Dendritic cell treated with granulocyte-macrophage colony-stimulating factor and Interleukin-4, amounts not matched to agents 40 ng/mL and 50 ng/mL, for 4 days (primary cell): ENCODE measurements around the gene FCN3.
A peak's percentile ranks its signal among the peaks of the same experiment; 100 is the strongest.
"Not testable (repeated sequence)": the region's sequence is repeated elsewhere in the genome, so short reads cannot be mapped to it uniquely, and the experiment has no call there.

ENCODE experiments used
- H3K27ac Mint-ChIP-seq: one replicate; pipeline ENCODE4 v1.8.0; 2022; ENCODE audit warnings: mild to moderate bottlenecking, mixed read lengths
- H3K27me3 Mint-ChIP-seq: one replicate; pipeline ENCODE4 v1.8.0; 2022; ENCODE audit warnings: mild to moderate bottlenecking, mixed read lengths
- H3K36me3 Mint-ChIP-seq: one replicate; pipeline ENCODE4 v1.8.0; 2022; ENCODE audit warnings: low read depth, mixed read lengths
- H3K4me1 Mint-ChIP-seq: one replicate; pipeline ENCODE4 v1.8.0; 2022; ENCODE audit warnings: low read depth, mixed read lengths
- H3K4me3 Mint-ChIP-seq: one replicate; pipeline ENCODE4 v1.8.0; 2022; ENCODE audit warnings: mild to moderate bottlenecking, moderate library complexity, mixed read lengths
- H3K9me3 Mint-ChIP-seq: one replicate; pipeline ENCODE4 v1.8.0; 2022; ENCODE audit warnings: mixed read lengths
- intact Hi-C: fragments of 100-400 bp; cut with micrococcal nuclease; formaldehyde crosslinking; loops from one replicate; pipeline ENCODE4 v1.15.0; 2022

Gene FCN3

DNA sequence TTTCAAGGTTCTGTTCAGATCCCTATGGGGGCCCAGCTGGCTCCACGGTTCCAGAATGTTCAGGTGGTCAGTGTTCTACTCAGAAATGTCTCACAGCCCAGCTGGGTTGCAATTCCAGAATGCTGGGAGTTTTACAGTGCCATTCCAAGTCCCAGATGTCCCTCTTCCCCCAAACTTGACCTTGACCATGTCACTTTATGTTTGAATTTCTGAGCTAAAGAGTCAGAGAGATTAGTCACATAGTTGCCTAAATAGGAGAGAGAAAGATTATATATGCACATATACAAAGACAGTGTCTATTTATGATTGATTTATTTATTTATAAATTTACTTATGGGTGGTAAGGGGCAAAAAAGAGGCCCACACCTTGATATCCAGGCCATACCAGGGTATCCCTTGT is 20.3 kb upstream of the FCN3 start:
- intact Hi-C loops = loop anchor here (1.0 kb wide), 1 partner anchor 94 kb away; no protein-coding TSS in a partner anchor
- H3K4me1 Mint-ChIP-seq = peaks cover 25% of the 10 kb centered on the region
- peaks cover 29% of the 10 kb centered on the region for H3K27me3 Mint-ChIP-seq
- H3K4me3 Mint-ChIP-seq = no peak overlapping the region
- no peaks in the 10 kb centered on the region for H3K9me3 Mint-ChIP-seq
- H3K27ac Mint-ChIP-seq = no peak overlapping the region
- H3K36me3 Mint-ChIP-seq = no peaks in the 10 kb centered on the region

DNA sequence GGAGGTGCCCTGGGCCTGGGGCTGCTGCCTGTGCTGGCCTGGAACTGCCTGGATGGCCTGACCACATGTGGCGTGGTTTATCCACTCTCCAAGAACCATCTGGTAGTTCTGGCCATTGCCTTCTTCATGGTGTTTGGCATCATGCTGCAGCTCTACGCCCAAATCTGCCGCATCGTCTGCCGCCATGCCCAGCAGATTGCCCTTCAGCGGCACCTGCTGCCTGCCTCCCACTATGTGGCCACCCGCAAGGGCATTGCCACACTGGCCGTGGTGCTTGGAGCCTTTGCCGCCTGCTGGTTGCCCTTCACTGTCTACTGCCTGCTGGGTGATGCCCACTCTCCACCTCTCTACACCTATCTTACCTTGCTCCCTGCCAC is 19.6 kb upstream of the FCN3 start:
- H3K27ac Mint-ChIP-seq = no peak overlapping the region
- H3K9me3 Mint-ChIP-seq = no peaks in the 10 kb centered on the region
- intact Hi-C loops = no loop called here
- no peaks in the 10 kb centered on the region for H3K36me3 Mint-ChIP-seq
- peaks cover 25% of the 10 kb centered on the region for H3K4me1 Mint-ChIP-seq
- H3K27me3 Mint-ChIP-seq = peaks cover 35% of the 10 kb centered on the region
- H3K4me3 Mint-ChIP-seq = no peak overlapping the region

DNA sequence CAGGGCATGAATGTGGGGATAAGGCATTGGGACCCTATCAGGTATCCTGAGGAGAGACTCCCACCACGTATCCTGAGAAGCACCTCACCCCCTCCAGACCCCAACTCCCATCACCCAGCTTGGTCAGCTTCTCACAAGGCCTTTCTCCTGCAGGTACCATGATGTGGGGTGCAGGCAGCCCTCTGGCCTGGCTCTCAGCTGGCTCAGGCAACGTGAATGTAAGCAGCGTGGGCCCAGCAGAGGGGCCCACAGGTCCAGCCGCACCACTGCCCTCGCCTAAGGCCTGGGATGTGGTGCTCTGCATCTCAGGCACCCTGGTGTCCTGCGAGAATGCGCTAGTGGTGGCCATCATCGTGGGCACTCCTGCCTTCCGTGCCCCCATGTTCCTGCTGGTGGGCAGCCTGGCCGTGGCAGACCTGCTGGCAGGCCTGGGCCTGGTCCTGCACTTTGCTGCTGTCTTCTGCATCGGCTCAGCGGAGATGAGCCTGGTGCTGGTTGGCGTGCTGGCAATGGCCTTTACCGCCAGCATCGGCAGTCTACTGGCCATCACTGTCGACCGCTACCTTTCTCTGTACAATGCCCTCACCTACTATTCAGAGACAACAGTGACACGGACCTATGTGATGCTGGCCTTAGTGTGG is 19.1 kb upstream of the FCN3 start:
- Mint-ChIP-seq H3K27ac (no peak overlapping the region), H3K36me3 (no peaks in the 10 kb centered on the region), H3K9me3 (no peaks in the 10 kb centered on the region), H3K4me3 (no peak overlapping the region), H3K4me1 (peaks cover 25% of the 10 kb centered on the region), H3K27me3 (peaks cover 35% of the 10 kb centered on the region)
- intact Hi-C loops = no loop called here

DNA sequence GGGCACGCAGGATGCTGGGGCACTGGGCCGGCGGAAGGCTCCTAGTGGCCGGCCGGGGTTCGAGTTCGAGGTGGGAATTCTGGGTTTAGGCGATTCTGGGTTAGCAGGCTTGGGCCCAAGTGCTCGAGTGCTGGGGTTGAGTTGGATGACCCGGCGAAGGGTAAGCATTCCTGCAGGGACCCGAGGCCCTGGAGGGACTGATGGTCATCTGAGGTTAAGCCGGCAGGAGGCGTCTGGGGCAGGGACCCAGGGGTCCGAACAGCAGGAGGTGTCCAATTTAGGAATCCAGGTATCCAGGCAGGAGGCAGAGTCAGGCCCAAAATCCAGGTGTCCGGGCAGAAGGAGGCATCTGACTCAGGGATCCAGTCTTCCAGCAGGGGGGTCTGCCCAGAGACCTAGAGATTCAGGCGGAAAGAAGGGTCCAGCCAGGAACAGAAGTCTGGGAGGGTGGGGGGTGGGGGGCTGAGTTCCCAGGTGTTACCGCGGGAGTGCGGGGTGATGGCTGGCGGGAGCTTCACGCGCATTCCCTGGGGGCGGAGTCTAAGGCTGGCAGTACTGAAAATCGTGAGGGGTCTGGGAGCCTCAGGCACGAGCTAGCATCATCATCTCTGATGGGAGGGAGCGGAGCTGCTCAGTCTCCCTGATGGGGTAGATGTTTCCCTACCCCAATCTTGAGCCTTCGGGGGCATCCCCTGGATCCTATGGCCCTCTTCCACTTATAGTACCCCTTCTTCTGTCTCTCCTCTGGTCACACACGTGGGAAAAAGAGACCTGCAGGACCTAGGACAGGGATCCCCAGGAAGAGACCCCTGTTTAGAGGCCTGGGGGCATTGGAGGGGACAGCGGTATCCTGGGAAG is 18.4 kb upstream of the FCN3 start:
- intact Hi-C loops = loop anchor here (1.0 kb wide), 2 partner anchors 36 to 93 kb away; no protein-coding TSS in a partner anchor
- Mint-ChIP-seq H3K9me3 (no peaks in the 10 kb centered on the region), H3K36me3 (no peaks in the 10 kb centered on the region), H3K4me3 (peak overlapping the region; percentile 76), H3K27ac (peak overlapping the region; percentile 74), H3K27me3 (peaks cover 38% of the 10 kb centered on the region), H3K4me1 (peaks cover 25% of the 10 kb centered on the region)

DNA sequence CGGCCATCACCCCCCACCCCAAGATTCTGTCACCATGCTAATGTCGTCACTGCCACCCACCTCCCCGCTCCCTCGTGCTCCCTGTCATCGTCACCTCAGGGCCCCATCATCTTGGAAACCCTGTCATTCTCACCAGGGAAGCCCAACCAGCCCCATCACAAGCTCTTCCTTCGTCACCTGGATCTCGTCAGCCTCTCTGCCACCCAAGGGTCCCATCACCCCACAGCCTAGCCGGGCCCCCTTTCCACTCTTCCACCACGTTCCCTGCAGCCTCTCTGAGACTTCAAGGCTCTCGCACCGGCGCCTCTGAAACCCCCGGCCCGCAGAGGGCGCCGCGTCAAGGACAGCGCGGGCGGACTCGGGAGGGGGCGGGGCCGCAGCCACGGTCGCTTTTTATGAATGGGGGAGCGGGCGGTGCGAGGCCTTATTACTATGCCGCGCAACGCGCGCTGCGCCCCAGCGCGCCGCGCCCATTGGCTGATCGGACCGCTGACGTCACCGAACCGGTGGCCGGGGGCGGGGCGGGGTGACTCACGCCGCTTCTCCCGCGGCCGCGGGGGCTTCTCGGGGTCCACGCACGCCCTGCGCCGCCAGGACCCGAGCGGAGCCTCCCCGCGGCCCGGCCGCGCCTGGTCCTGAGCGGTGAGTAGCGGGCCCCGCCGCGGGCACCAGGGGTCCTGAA is 17.6 kb upstream of the FCN3 start, which contains the start of gene GPR3:
TSS of gene GPR3 (plus strand) at position 527 of the 682 bp plus-strand sequence. CDS start 1,177 bp downstream, outside the sequence.
- Mint-ChIP-seq H3K27ac (peak within 1 kb of the TSS; percentile 74), H3K36me3 (no peaks in the 10 kb centered on the region), H3K27me3 (peaks cover 38% of the 10 kb centered on the region), H3K9me3 (no peaks in the 10 kb centered on the region), H3K4me1 (peaks cover 25% of the 10 kb centered on the region), H3K4me3 (peak within 1 kb of the TSS; percentile 76)
- intact Hi-C loops = loop anchor here (1.0 kb wide), 2 partner anchors 35 to 92 kb away; no protein-coding TSS in a partner anchor

DNA sequence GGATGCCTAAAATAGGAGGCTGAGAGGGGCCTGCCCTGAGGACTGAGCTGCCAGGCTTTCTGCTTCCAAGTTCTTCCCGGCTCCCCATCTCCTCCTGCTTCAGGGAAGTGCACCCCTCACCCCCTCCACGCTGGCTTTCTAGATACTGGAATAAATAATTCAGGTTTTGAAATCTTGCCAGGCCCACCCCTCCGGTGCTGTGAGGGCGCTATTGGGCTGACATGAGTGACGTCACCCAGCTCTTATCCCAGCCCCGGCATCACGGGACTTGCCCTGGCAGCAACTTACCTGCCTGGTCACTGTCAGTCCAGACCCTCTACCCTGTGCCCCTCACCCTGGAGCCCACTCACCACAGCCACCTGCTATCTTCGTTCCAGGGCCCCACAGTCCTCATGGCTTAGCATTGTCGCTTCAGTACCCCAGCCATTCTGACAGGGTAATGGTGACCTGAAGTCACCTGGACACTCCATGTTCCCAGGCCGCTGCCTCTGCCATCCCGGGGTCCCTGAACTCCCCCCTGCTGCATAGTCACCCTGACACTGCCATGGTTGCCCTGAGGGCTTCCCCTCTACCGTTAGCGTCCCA is 17.0 kb upstream of the FCN3 start:
- Mint-ChIP-seq H3K9me3 (no peaks in the 10 kb centered on the region), H3K27me3 (peaks cover 43% of the 10 kb centered on the region), H3K27ac (peak overlapping the region; percentile 74), H3K36me3 (no peaks in the 10 kb centered on the region), H3K4me3 (peak overlapping the region; percentile 76), H3K4me1 (peaks cover 20% of the 10 kb centered on the region)
- intact Hi-C loops = loop anchor here (1.0 kb wide), 2 partner anchors 34 to 91 kb away; no protein-coding TSS in a partner anchor

DNA sequence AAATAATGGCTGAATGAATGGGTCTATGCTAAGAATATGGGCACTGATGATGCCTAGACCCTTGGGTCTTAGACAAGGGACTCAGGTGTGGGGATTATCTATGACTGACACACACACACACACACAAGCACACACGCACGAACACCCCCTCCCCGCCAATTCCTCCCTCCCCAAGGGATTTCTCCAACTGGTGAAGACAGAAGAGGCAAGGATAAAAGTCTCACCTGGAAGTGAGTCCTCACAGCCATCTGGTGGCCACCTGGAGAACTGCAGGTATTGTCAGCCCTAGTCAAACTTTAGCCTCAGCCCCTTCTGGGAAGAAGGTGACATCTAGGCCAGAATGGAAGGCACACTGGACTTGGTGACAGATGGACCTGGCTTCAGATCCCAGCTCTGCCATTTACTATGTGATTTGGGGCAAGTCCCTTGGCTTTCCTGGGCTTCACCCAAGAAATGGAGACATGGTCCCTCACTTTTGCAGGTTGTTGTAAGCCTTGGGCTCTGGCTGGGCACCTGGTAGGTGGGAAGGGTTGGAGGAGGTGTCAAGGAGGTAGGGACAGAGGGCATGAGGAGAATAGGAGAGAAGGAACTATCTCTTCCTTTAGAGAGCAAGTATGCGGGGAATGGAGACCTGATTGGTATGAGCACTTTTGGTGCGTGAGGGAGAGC is 13.8 kb upstream of the FCN3 start:
- H3K4me1 Mint-ChIP-seq = peaks cover 20% of the 10 kb centered on the region
- no peaks in the 10 kb centered on the region for H3K36me3 Mint-ChIP-seq
- intact Hi-C loops = loop anchor here (1.0 kb wide), 1 partner anchor 31 kb away; no protein-coding TSS in a partner anchor
- no peaks in the 10 kb centered on the region for H3K9me3 Mint-ChIP-seq
- peaks cover 52% of the 10 kb centered on the region for H3K27me3 Mint-ChIP-seq
- no peak overlapping the region for H3K4me3 Mint-ChIP-seq
- H3K27ac Mint-ChIP-seq = no peak overlapping the region

DNA sequence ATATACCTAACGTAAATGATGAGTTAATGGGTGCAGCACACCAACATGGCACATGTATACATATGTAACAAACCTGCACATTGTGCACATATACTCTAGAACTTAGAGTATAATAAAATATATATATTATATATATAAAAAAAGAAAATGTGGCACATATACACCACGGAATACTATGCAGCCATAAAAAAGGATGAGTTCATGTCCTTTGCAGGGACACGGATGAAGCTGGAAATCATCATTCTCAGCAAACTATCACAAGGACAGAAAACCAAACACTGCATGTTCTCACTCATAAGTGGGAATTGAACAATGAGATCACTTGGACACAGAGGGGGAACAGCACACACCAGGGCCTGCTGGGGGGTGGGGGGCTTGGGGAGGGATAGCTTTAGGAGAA is 10.2 kb upstream of the FCN3 start:
- Mint-ChIP-seq H3K27me3 (peaks cover 41% of the 10 kb centered on the region), H3K4me1 (peaks cover 26% of the 10 kb centered on the region)
- H3K4me3 Mint-ChIP-seq, H3K36me3 Mint-ChIP-seq, H3K27ac Mint-ChIP-seq, intact Hi-C loops, H3K9me3 Mint-ChIP-seq: not testable (repeated sequence)

DNA sequence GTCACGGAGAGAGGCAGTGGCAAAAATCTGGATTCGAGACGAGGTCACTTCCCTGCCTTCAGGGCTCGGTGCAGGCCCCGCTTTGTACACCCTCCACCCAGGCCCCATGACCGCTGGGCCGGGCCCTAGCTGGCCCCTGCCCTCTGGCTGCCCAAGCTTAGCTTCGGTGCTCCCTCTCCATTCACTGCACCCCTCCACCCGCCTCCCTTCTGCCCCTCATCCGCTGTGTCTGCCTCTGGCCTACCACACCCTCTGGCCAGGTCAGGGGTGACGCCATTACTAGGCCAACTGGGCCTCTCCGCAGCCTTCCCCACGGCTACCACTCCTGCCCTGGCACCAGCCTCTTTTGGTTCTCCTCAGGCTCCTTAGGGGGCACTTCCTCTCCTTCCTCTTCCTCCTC is 9.0 kb upstream of the FCN3 start:
- H3K4me1 Mint-ChIP-seq = peaks cover 32% of the 10 kb centered on the region
- H3K36me3 Mint-ChIP-seq = no peaks in the 10 kb centered on the region
- peak overlapping the region; percentile 61 for H3K27ac Mint-ChIP-seq
- H3K27me3 Mint-ChIP-seq = peaks cover 36% of the 10 kb centered on the region
- H3K9me3 Mint-ChIP-seq = no peaks in the 10 kb centered on the region
- intact Hi-C loops = no loop called here
- no peak overlapping the region for H3K4me3 Mint-ChIP-seq

DNA sequence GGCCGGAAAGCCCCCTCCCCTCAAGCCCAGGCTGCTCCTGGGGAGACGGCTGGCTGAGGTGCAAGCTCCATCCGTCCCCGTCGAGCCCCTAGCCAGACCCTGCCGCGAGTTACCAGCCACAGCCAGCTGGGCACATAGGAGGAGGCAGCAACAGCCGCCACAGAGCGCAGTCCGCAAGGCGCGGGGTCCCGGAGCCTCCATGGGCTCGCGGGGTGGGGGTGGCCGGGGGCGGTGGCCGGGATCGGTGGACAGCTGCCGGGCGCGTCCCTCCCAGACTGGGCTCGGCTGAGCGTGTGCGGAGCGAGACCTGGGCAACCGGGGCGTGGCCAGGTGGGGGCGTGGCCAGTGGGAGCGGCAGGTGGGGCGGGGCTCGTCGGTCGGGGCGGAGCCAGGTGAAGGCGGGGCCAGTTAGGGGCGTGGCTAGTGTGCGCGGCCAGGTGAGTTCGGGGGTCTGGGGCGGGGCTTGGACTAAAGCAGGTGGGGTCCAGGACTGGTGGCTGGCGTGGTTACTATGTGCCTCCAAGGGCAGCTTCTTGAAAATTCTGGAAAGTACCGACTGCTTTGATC is 8.5 kb upstream of the FCN3 start, which contains the start of gene CD164L2:
TSS of gene CD164L2 (minus strand) at position 295 of the 567 bp plus-strand sequence. CDS start at position 201, 94 bp downstream.
- H3K4me1 Mint-ChIP-seq = peaks cover 32% of the 10 kb centered on the region
- H3K4me3 Mint-ChIP-seq = no peak within 1 kb of the TSS
- H3K36me3 Mint-ChIP-seq = no peaks in the 10 kb centered on the region
- intact Hi-C loops = no loop called here
- no peaks in the 10 kb centered on the region for H3K9me3 Mint-ChIP-seq
- H3K27me3 Mint-ChIP-seq = peaks cover 33% of the 10 kb centered on the region
- peak within 1 kb of the TSS; percentile 61 for H3K27ac Mint-ChIP-seq

DNA sequence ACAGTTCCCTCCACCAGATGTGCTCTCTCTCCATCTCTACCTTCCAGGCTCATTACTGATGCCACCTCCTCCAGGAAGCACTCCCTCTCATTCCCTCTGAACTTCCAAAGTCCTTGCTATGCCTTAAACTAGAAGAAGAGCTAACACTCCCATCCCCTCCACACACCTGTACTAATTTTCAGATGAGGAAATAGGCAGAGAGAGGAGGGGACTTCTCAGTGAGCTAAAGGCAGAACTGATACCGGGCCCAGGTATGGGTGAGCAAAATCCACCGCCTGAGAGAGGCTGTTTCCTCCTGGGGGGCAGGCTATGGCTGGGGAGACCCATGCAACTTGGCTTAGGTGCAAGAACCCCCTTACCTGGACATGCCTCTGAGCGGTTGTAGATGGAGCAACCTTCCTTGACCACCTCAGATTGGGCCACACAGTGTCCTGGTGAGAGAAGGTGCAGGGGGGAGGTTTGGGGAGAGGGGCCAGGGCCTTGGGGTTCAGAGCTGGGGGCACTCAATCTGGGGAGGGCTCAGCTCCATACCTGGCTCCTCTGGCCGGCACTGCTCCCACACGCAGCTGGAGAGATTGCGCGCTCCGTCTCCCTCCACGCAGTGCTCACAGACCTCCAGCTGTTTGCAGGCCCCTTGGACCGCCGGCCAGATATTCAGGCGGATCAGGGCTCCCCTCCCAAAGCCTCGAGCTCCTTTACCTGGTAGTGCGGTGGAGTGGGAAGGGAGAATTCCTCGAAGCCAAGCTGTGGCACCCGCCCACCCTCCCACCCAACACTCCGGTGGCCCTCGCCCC is 7.5 kb upstream of the FCN3 start:
- Mint-ChIP-seq H3K36me3 (no peaks in the 10 kb centered on the region), H3K4me3 (no peak overlapping the region), H3K27ac (peak overlapping the region; percentile 14), H3K27me3 (peaks cover 32% of the 10 kb centered on the region), H3K4me1 (peaks cover 32% of the 10 kb centered on the region), H3K9me3 (no peaks in the 10 kb centered on the region)
- intact Hi-C loops = no loop called here
